ENCODE results near the gene PAXX. TPM values are rescaled to one million over a fixed set of nuclear protein-coding genes. Genes with fewer than 3 reads are reported as not detected.

Gene PAXX
- total RNA-seq, 1 experiment from 2014 or later = 89.0 TPM

GRCh38 chr9:137015540-137015930 lies 23.3 kb downstream of the PAXX start:
- no peak overlapping the region for H2AFZ ChIP-seq (ENCODE audit: low read depth, low read length, poor library complexity, severe bottlenecking)
- RAD21 ChIA-PET (ENCODE audit: low non-redundant PET in 1 of 2, low total read pairs in 2 of 2, uncharacterized antibody in 2 of 2, unreplicated experiment in 2 of 2) = no interaction called here
- no peak overlapping the region for H3K4me2 ChIP-seq (ENCODE audit: low read length)
- H3K9me3 ChIP-seq (ENCODE audit: control insufficient read depth in 1 of 2, insufficient read depth in 1 of 2, low read depth in 1 of 2, low read length in 2 of 2) = no peaks in the 10 kb centered on the region
- POLR2A ChIA-PET = no interaction called here
- no TSS peak for BruUV-seq (replicated peaks)
- H3K36me3 ChIP-seq (ENCODE audit: control insufficient read depth in 1 of 2, insufficient read depth in 2 of 2, low read length in 2 of 2) = peaks cover 19 to 34% of the 10 kb centered on the region in 2 experiments; a peak in 3 of 4 replicates
- no peaks in the 10 kb centered on the region for H3K79me2 ChIP-seq (ENCODE audit: insufficient read depth, low read length)
- no peak overlapping the region for H3K27ac ChIP-seq (ENCODE audit: low read depth, low read length)
- no peaks in the 10 kb centered on the region for H3K4me1 ChIP-seq (ENCODE audit: control insufficient read depth in 1 of 2, insufficient read depth in 2 of 2, low read length in 2 of 2)
- DNase-seq (ENCODE audit: low read depth, low spot score) = no peak
- H3K9me2 ChIP-seq (ENCODE audit: insufficient read depth) = no peaks in the 10 kb centered on the region
- no peaks in the 10 kb centered on the region for H4K20me1 ChIP-seq (ENCODE audit: insufficient read depth)
- H3K4me3 ChIP-seq (replicated peaks in 1 of 2; ENCODE audit: low read depth in 1 of 2, low read length in 2 of 2) = no peak overlapping the region
- CTCF ChIA-PET = no interaction called here
- no peak for TF ChIP-seq EZH2phosphoT487 (IDR thresholded peaks at IDR 0.05; ENCODE audit: borderline replicate concordance)
- TF ChIP-seq REST (IDR thresholded peaks at IDR 0.05; ENCODE audit: low read depth) = no peak
- no peak for TF ChIP-seq EGR1 (IDR thresholded peaks at IDR 0.05; ENCODE audit: low read depth)
- no peak for TF ChIP-seq ZNF274 (IDR thresholded peaks at IDR 0.05; ENCODE audit: low read depth, low read length)
- no peak for TF ChIP-seq CBX3 (IDR thresholded peaks at IDR 0.05; ENCODE audit: low read depth)
- TF ChIP-seq CEBPB (IDR thresholded peaks at IDR 0.05; ENCODE audit: low read depth) = no peak
- TF ChIP-seq JUND (IDR thresholded peaks at IDR 0.05) = no peak
- TF ChIP-seq MAX (IDR thresholded peaks at IDR 0.05) = no peak
- no peak for TF ChIP-seq ZBTB33 (IDR thresholded peaks at IDR 0.05; ENCODE audit: extremely low read depth, insufficient replicate concordance, low read length)
- no peak for TF ChIP-seq POLR2A (IDR thresholded peaks at IDR 0.05; ENCODE audit: borderline replicate concordance, extremely low read depth, insufficient read depth, insufficient read length)
- TF ChIP-seq CTCF (IDR thresholded peaks at IDR 0.05 in 2 of 3, conservative IDR thresholded peaks at IDR 0.05 in 1 of 3; ENCODE audit: borderline replicate concordance in 1 of 3, insufficient read depth in 1 of 3, low read depth in 2 of 3, low read length in 2 of 3) = no peak
- TF ChIP-seq ZFX (IDR thresholded peaks at IDR 0.05) = no peak
- TF ChIP-seq ELF1 (IDR thresholded peaks at IDR 0.05; ENCODE audit: borderline replicate concordance, low read depth) = no peak
- TF ChIP-seq YY1 (IDR thresholded peaks at IDR 0.05; ENCODE audit: extremely low read depth, insufficient replicate concordance, low read depth, low read length) = no peak
- TF ChIP-seq POLR2AphosphoS5 (IDR thresholded peaks at IDR 0.05; ENCODE audit: low read depth, low read length) = no peak
- no peak overlapping the region for H3K9ac ChIP-seq (ENCODE audit: low read length)
- no peaks in the 10 kb centered on the region for H3K27me3 ChIP-seq (ENCODE audit: insufficient read depth, low read length)
- intact Hi-C loops (cut with micrococcal nuclease) = no loop called here
- no peak for ATAC-seq

Data from HCT116 (cell line).